HS-27A (cell line): ENCODE data around the gene BAIAP3.
"Not testable (repeated sequence)": the region's sequence is repeated elsewhere in the genome, so short reads cannot be mapped to it uniquely, and the experiment has no call there.

ENCODE experiments used
- DNase-seq: peaks from one replicate; pipeline ENCODE4 v3.0.0-alpha.2; 2012; ENCODE audit warnings: low read depth, missing footprints

BAIAP3 gene

GRCh38 chr16:1333149-1333812, at the start of gene BAIAP3:
Gene BAIAP3 (plus strand): TSS chr16:1333645. CDS start chr16:1338550, 4,905 bp downstream.
- no peak for DNase-seq

DNA sequence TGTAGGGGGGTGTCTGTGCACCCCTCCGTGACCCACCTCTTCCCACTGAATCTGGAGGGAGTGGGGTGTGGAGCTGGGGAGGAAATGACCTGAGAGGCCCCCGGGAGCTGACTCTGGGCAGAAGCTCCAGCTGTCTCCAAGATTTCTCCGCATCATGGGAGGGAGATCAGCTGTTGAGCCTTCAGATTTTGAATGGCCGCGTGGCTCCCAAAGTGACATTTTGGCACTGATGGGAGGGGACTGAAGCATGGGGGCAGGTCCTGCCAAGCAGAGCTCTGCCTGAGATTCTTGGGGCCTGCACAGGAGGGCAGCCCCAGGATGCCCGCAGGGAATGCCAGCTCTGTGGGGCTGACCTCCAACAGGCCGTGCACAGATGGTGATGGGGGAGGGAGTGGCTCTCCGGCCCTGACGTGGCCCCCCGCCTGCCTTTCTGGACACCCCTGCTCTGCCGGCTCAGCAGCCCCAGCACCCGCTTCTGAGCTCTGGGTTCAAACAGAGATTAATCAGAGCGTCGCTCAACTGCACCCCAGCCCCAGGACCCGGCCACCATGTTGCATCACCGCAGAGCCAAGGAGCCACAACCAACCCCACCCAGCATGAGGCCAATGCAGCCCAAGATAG, 49.3 kb upstream of the BAIAP3 start:
- no peak for DNase-seq

DNA sequence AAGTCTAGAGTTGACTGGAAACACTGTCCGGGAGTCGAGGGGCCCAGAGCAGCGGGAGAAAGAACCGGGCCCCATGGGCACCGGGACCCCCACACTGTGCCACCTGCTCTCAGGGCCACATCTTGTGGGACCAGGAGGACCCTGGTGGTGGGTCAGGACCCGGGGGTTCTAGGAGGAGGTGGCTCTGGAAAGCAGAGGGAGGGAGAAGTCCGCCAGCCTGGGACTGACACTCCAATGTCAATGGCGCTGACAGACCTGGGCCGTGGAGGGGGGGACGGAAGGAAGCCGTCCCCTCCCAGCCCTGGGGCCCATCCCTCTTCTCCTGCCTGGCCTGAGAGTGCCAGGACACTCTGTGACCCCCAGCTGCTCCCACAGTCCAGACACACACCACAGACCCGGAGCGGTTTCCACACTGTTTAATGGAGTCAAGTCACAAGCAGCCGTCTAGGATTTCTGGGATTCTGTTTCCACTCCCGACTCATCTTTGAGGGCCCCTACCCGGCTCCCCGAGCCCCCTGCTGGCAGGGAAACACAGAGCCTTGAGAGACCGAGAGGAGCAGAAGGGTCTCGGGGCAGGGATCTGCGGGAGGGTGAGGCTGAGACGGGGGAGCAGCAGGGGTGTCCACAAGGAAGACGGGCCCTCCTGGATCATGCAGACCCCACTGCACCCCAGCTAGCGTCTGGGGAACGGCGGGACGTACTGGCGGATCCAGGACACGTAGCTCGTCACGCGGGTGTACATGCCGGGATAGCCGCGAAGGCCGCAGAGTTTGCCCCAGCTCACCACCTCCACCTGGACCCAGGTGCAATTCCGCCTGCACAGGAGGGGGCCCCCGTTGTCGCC, 47.6 kb upstream of the BAIAP3 start:
- no peak for DNase-seq

DNA sequence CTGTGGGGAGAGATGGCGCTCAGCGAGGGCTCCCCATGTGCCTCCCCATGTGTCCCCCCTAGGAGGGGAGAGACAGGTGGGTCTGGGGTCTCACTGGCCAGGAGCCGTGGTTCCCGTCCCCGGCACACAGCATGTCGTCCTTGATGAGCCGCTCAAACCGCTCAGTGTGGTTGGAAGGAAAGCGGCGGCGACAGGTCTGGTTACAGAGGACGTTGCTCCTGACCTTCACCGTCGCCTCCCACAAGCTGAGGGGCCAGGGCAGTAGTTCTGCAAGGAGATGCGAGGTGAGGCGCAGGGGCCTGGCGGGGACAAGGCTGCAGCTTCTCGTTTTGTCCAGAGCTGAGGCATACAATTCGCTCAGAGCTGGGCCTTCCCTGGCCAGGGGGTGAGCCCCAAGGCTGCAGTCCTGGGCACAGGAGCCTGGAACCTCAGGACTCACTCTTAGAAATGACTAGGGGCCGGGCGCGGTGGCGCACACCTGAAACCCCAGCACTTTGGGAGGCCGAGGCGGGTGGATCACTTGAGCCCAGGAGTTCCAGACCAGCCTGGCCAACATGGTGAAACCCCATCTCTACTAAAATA, 46.8 kb upstream of the BAIAP3 start:
- no peak for DNase-seq

GRCh38 chr16:1287982-1288670, 45.3 kb upstream of the BAIAP3 start:
- DNase-seq, result no peak

GRCh38 chr16:1288813-1289476, 44.5 kb upstream of the BAIAP3 start:
- no peak for DNase-seq

DNA sequence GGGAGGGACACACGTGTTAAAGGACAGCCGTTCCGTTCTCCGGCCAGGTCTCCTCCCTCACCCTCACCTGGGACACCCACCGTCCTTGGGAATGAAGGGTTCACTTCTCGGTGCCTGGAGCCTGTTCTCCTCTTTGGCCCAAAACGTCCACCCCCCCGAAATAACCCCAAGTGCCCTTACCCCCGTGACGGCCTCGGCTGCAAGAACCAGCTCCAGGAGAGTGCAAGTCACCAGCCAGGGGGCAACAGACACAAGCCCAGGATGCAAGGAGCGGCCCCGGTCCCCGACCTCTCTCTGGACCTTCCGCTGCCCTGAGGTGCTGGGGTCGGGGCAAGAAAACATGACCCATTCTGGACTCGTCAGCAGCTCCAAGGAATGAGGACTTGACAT, 44.0 kb upstream of the BAIAP3 start:
- DNase-seq, result no peak

DNA sequence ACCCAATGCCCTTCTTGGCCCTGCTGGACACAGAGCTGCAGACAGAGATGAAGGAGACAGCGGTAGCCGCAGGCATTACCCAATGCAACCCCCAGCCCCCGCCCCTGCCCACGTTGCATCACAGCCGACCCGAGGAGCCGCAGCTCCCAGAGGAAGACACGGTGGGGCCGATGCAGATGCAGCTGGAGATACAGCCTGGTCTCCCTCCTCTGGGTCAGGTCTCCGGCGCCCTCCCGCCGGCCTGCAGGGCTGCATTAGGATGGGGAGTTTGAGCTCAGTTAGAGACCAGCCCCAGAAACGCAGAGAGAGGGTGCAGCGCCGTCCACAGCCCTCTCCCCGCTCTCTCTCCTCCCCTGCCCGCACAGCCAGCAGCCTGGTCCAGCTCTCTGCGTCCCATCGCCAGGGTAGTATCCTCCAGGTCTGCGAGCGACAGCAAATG, 43.4 kb upstream of the BAIAP3 start:
- DNase-seq, result no peak

- no peak for DNase-seq
These were observed 42.4 kb upstream of the BAIAP3 start for GRCh38 chr16:1290860-1291575.

DNA sequence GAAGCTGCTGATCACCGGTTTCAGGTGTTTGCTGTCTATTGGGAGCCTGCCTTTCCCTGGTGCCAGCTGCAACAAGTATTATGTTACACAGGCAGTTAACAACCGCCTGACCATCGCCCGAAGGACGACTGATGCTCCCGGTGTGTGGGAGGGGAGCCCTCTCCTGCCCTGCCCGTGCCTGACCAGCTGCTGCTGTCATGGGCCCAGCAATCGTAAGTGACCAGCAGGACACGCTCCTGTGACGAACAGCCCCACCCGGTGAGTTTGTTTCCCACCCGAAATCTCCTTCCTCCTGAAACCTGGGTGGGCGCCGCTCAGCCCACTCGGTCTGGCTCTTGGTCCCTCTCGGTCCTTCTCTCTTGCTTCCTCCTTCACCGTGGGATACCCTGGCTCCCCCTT, 41.9 kb upstream of the BAIAP3 start:
- no peak for DNase-seq

GRCh38 chr16:1292208-1292607, 41.2 kb upstream of the BAIAP3 start:
- not testable (repeated sequence) for DNase-seq

- not testable (repeated sequence) for DNase-seq
These were observed 40.6 kb upstream of the BAIAP3 start for GRCh38 chr16:1292808-1293207.

- no peak for DNase-seq
These were observed 39.4 kb upstream of the BAIAP3 start for GRCh38 chr16:1293921-1294656.

DNA sequence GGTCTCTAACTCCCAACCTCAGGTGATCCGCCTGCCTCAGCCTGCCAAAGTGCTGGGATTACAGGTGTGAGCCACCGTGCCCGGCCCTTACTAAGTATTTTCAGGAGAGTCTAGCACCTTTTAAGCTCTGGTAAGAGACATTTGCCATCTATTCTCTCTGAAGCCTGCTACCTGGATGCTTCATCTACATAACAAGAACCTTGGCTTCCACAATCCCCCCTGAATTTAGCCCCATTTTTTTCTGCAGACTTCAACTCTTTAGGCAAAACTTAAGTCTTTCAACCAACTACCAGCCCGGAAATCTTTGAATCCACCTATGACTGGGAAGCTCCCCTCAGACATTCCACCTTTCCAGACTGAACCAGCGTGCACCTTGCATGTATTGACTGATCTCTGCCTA, 38.0 kb upstream of the BAIAP3 start:
- DNase-seq, result no peak

DNA sequence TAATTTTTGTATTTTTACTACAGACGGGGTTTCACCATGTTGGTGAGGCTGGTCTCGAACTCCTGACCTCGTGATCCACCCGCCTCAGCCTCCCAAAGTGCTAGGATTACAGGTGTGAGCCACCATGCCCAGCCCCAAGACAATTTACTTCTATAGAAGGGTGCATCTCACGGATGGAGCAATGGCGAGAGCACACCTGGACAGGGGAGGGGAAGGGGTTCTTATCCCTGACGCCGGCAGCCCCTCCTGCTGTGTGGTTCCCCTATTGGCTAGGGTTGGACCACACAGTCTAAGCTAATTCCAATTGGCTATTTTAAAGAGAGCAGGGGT, 36.8 kb upstream of the BAIAP3 start:
- not testable (repeated sequence) for DNase-seq

GRCh38 chr16:1297018-1297696, 36.3 kb upstream of the BAIAP3 start:
- DNase-seq, result no peak

DNA sequence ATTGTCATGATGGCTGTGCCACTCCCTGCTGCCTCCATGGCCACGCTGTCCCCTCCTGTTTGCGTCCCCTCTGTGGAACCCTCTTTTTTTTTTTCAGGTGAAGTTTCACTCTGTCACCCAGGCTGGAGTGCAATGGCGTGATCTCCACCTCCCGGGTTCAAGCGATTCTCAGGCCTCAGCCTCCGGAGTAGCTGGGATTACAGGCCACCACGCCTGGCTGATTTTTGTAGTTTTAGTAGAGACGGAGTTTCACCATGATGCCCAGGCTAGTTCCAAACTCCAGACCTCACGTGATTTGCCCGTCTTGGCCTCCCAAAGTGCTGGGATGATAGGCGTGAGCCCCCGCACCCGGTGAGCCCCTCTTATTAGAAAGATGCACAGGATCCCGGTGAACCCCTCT, 35.0 kb upstream of the BAIAP3 start:
- DNase-seq, result no peak

- DNase-seq, result no peak
These were observed 34.2 kb upstream of the BAIAP3 start for GRCh38 chr16:1299012-1299867.

DNA sequence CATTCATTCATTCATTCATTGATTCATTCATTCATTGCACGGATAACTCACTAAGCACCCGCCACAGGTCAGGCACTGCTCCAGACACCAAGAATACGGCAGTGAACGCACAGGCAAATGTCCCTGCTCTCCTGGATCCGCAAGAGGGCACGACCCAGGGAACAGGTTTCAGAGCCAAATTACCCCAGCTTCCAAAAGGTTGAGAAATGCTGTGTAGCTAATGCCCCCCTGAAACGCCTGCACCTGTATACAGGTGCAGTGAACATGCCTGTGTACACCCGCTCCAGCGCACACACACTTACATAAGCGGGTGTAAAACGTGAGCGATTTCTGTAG, 33.6 kb upstream of the BAIAP3 start:
- DNase-seq, result no peak
